Activated B cell treated with CpG ODN at 0.5 μM for 24 hours (primary cell): Measurements from ENCODE around the gene SELE. TPM values are rescaled to one million over a fixed set of nuclear protein-coding genes. Genes with fewer than 3 reads are reported as not detected.

Source experiments
- ATAC-seq: fragments of 200-7000 bp; cut with Tn5 transposase; one replicate; pipeline ENCODE4 v1.10.0; 2021; ENCODE audit warnings: low read depth, mild to moderate bottlenecking, moderate library complexity
- CTCF ChIA-PET: fragments of 350-600 bp; sonication (Branson Sonifier 250); formaldehyde crosslinking; loops from one replicate; lab custom pipeline; 2021; ENCODE audit warnings: antibody characterized with exemption; lab: Charles Lee
- POLR2A ChIA-PET: fragments of 350-600 bp; sonication (Branson Sonifier 250); formaldehyde crosslinking; loops from one replicate; lab custom pipeline; 2021; ENCODE audit warnings: antibody characterized with exemption; lab: Charles Lee
- DNase-seq: peaks from one replicate; pipeline ENCODE4 v3.0.0; 2022
- H3K27ac Mint-ChIP-seq: one replicate; pipeline ENCODE4 v1.8.0; 2020; ENCODE audit warnings: mixed read lengths
- H3K27me3 Mint-ChIP-seq: one replicate; pipeline ENCODE4 v1.8.0; 2021; ENCODE audit warnings: mixed read lengths
- H3K36me3 Mint-ChIP-seq: one replicate; pipeline ENCODE4 v1.8.0; 2021; ENCODE audit warnings: low read depth, mixed read lengths
- H3K4me1 Mint-ChIP-seq: one replicate; pipeline ENCODE4 v1.8.0; 2021; ENCODE audit warnings: mixed read lengths
- H3K4me3 Mint-ChIP-seq: one replicate; pipeline ENCODE4 v1.8.0; 2020; ENCODE audit warnings: mild to moderate bottlenecking, mixed read lengths
- H3K9me3 Mint-ChIP-seq: one replicate; pipeline ENCODE4 v1.8.0; 2020; ENCODE audit warnings: mixed read lengths
- CTCF ChIP-seq: fragments of 200-600 bp; IDR thresholded peaks from one replicate; pipeline ENCODE4 v1.8.0; 2022; ENCODE audit warnings: antibody characterized with exemption, mild to moderate bottlenecking
- intact Hi-C: fragments of 100-400 bp; cut with micrococcal nuclease; formaldehyde crosslinking; loops from one replicate; pipeline ENCODE4 v1.15.1; 2024
- total RNA-seq: library from RNA; stranded (reverse); gene quantifications from 2 replicates; pipeline ENCODE4 v1.2.3, GENCODE V29; 2022

SELE gene
- total RNA-seq, 1 donor from 2014 or later = not detected

GRCh38 chr1:169753549-169753948, 19.7 kb upstream of the SELE start:
- CTCF ChIA-PET = no interaction called here
- intact Hi-C loops = no loop called here
- no peak overlapping the region for H3K27ac Mint-ChIP-seq
- H3K4me1 Mint-ChIP-seq = no peaks in the 10 kb centered on the region
- POLR2A ChIA-PET = no interaction called here
- peaks cover 13% of the 10 kb centered on the region for H3K27me3 Mint-ChIP-seq
- ATAC-seq (no peak), DNase-seq (no peak)
- H3K9me3 Mint-ChIP-seq = no peaks in the 10 kb centered on the region
- no peak overlapping the region for H3K4me3 Mint-ChIP-seq
- H3K36me3 Mint-ChIP-seq = no peaks in the 10 kb centered on the region
- no peak for TF ChIP-seq CTCF

- DNase-seq (no peak), ATAC-seq (no peak)
- ChIA-PET POLR2A (no interaction called here), CTCF (no interaction called here)
- Mint-ChIP-seq H3K4me1 (no peaks in the 10 kb centered on the region), H3K27me3 (peaks cover 3% of the 10 kb centered on the region), H3K36me3 (no peaks in the 10 kb centered on the region), H3K4me3 (no peak overlapping the region), H3K27ac (no peak overlapping the region), H3K9me3 (no peaks in the 10 kb centered on the region)
- no peak for TF ChIP-seq CTCF
- intact Hi-C loops = no loop called here
Measured at GRCh38 chr1:169750041-169750440, 16.2 kb upstream of the SELE start.

GRCh38 chr1:169746550-169746949, 12.7 kb upstream of the SELE start:
- intact Hi-C loops = no loop called here
- Mint-ChIP-seq H3K4me1 (no peaks in the 10 kb centered on the region), H3K9me3 (no peaks in the 10 kb centered on the region), H3K27ac (no peak overlapping the region), H3K4me3 (no peak overlapping the region), H3K36me3 (no peaks in the 10 kb centered on the region), H3K27me3 (peaks cover 8% of the 10 kb centered on the region)
- POLR2A ChIA-PET = no interaction called here
- ATAC-seq = no peak
- no peak for DNase-seq
- CTCF ChIA-PET = no interaction called here
- no peak for TF ChIP-seq CTCF

GRCh38 chr1:169745015-169745861, 11.4 kb upstream of the SELE start:
- DNase-seq (no peak), ATAC-seq (no peak)
- no peak overlapping the region for H3K4me3 Mint-ChIP-seq
- H3K27me3 Mint-ChIP-seq = peaks cover 8% of the 10 kb centered on the region
- ChIA-PET CTCF (no interaction called here), POLR2A (no interaction called here)
- no peaks in the 10 kb centered on the region for H3K36me3 Mint-ChIP-seq
- H3K4me1 Mint-ChIP-seq = no peaks in the 10 kb centered on the region
- TF ChIP-seq CTCF = no peak
- no peaks in the 10 kb centered on the region for H3K9me3 Mint-ChIP-seq
- intact Hi-C loops = no loop called here
- H3K27ac Mint-ChIP-seq = no peak overlapping the region

GRCh38 chr1:169741666-169742394, 8.0 kb upstream of the SELE start:
- no peak for DNase-seq
- Mint-ChIP-seq H3K27me3 (peaks cover 13% of the 10 kb centered on the region), H3K36me3 (no peaks in the 10 kb centered on the region), H3K4me3 (no peak overlapping the region), H3K27ac (no peak overlapping the region), H3K9me3 (no peaks in the 10 kb centered on the region), H3K4me1 (no peaks in the 10 kb centered on the region)
- ChIA-PET POLR2A (no interaction called here), CTCF (no interaction called here)
- ATAC-seq = no peak
- no peak for TF ChIP-seq CTCF
- intact Hi-C loops = no loop called here
